NB4 (cell line): ENCODE data around the gene SLC22A5.

ENCODE experiments used
- MAX ChIP-seq: IDR thresholded peaks from 2 replicates; pipeline ENCODE4 v1.6.1; 2011; ENCODE audit warnings: low read depth, low read length
- MYC ChIP-seq: IDR thresholded peaks from 2 replicates; pipeline ENCODE4 v1.6.1; 2011; ENCODE audit warnings: low read depth, low read length
- POLR2A ChIP-seq: IDR thresholded peaks from 2 replicates; pipeline ENCODE4 v1.6.1; 2011; ENCODE audit warnings: mild to moderate bottlenecking; ENCODE audit not compliant: insufficient read length; ENCODE audit errors: extremely low read depth
- TF ChIP-seq, protein P1 (sequence below): IDR thresholded peaks from one replicate; pipeline ENCODE4 v1.5.1; 2012; ENCODE audit warnings: low read depth, low read length

DNA sequence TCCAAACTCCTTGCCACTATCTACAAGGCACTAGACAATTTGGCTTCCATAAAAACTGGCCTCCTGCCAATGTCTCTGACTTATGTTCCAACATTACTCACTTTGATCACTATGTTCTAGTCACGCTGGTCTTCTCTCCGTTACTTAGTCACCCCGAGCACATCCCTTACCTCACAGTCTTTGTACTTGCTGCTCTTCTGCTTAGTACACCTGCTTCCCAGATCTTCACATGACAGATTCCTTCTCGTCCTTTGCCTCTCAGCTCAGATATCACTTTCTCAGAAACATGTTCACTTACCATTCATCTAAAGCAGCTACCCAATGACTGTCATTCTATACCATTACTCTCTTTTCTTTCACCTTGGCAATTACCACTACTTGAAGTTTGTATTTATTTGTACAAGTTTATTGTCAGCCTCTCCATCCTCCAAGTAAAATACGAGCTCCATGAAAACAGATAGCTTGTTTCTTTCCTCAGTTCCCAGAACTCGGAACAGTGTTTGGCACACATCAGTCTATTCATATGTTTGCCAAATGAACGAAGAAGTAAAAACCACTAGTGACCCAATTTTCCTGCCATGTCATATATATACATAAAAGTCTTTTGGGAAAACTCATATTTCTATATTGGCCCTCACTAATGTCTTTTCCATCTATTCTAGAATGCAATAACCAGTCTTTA lies 5.9 kb upstream of the SLC22A5 start:
- TF ChIP-seq, protein P1, sequence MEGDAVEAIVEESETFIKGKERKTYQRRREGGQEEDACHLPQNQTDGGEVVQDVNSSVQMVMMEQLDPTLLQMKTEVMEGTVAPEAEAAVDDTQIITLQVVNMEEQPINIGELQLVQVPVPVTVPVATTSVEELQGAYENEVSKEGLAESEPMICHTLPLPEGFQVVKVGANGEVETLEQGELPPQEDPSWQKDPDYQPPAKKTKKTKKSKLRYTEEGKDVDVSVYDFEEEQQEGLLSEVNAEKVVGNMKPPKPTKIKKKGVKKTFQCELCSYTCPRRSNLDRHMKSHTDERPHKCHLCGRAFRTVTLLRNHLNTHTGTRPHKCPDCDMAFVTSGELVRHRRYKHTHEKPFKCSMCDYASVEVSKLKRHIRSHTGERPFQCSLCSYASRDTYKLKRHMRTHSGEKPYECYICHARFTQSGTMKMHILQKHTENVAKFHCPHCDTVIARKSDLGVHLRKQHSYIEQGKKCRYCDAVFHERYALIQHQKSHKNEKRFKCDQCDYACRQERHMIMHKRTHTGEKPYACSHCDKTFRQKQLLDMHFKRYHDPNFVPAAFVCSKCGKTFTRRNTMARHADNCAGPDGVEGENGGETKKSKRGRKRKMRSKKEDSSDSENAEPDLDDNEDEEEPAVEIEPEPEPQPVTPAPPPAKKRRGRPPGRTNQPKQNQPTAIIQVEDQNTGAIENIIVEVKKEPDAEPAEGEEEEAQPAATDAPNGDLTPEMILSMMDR, result no peak
- TF ChIP-seq POLR2A, result no peak
- no peak for TF ChIP-seq MYC
- no peak for TF ChIP-seq MAX
